Aorta (tissue), 5 donors: Measurements from ENCODE around the gene RABGAP1L. TPM values are rescaled to one million over a fixed set of nuclear protein-coding genes. Genes with fewer than 3 reads are reported as not detected.
"Not testable (repeated sequence)": the region's sequence is repeated elsewhere in the genome, so short reads cannot be mapped to it uniquely, and the experiment has no call there.

Experiments used
- ATAC-seq: fragments of 200-7000 bp; cut with Tn5 transposase; one replicate; pipeline ENCODE4 v1.9.1; 2022; ENCODE audit warnings: moderate library complexity; ENCODE audit not compliant: low FRiP score
- DNase-seq, 2 donors: peaks; one replicate each; pipeline ENCODE4 v3.0.0-alpha.2; 2020
- H3K27ac ChIP-seq, 2 donors: one replicate each; pipeline ENCODE4 v1.5.1; 2013; ENCODE audit warnings: low read length in 2 of 2, mild to moderate bottlenecking in 2 of 2, moderate library complexity in 2 of 2, control low read depth in 1 of 2, inconsistent platforms in 1 of 2, low read depth in 1 of 2
- H3K27me3 ChIP-seq, 2 donors: one replicate each; pipeline ENCODE4 v1.6.1; 2013; ENCODE audit warnings: control low read depth in 1 of 2, low read length in 1 of 2, mild to moderate bottlenecking in 1 of 2, moderate library complexity in 1 of 2; ENCODE audit not compliant: insufficient read depth in 2 of 2, control insufficient read depth in 1 of 2
- H3K36me3 ChIP-seq, 2 donors: one replicate each; pipeline ENCODE4 v1.6.1; 2013; ENCODE audit warnings: control low read depth in 1 of 2, low read length in 1 of 2, mild to moderate bottlenecking in 1 of 2; ENCODE audit not compliant: insufficient read depth in 2 of 2, control insufficient read depth in 1 of 2
- H3K4me1 ChIP-seq, 2 donors: one replicate each; pipeline ENCODE4 v1.6.1; 2013; ENCODE audit warnings: low read length in 2 of 2, control low read depth in 1 of 2, mild to moderate bottlenecking in 1 of 2, moderate library complexity in 1 of 2; ENCODE audit not compliant: insufficient read depth in 2 of 2, control insufficient read depth in 1 of 2
- H3K4me3 ChIP-seq, 2 donors: one replicate each; pipeline ENCODE4 v1.5.1; 2013; ENCODE audit warnings: low read length in 2 of 2, control low read depth in 1 of 2, mild to moderate bottlenecking in 1 of 2
- H3K9me3 ChIP-seq: one replicate; pipeline ENCODE4 v1.6.1; 2013; ENCODE audit warnings: mild to moderate bottlenecking, low read length; ENCODE audit not compliant: control insufficient read depth
- WGBS, 2 donors: extraction: QIAGEN DNeasy Blood & Tissue Kit; methylation state at CpG; one replicate each; pipeline ENCODE4 v1.1.7; 2013; 5-methylcytosine and 5-hydroxymethylcytosine counted together
- intact Hi-C, 2 donors: fragments of 100-400 bp; cut with DNase I; formaldehyde crosslinking; loops; one replicate each; pipeline versions ENCODE4 v1.14.2 to v1.15.0; 2022
- polyA plus RNA-seq, 2 donors: library from polyadenylated mRNA; stranded (reverse); fragments of 200-250 nt; gene quantifications; one replicate each; pipeline ENCODE4 v1.2.3, GENCODE V29; 2013
- total RNA-seq, 2 donors: library from RNA; stranded (reverse); fragmentation: NEBNext Ultra II Directional; extraction: Animal tissue kit (Norgen Biotek cat#: 25700); gene quantifications; one replicate each; pipeline ENCODE4 v1.2.1, GENCODE V29; 2021
- donor health status: healthy with polysubstance abuse.
- donor health status: Bipolar disorder and iron deficiency.
- donor health status: DM: no; HTN: no; CAD: no.
- donor health status: DM: no; HTN: no; CAD: no.
- donor health status: DM: yes; HTN: yes; CAD: no.

The RABGAP1L gene
- total and polyA plus RNA-seq, 4 donors, result 14.8 to 56.4 (median 38.4) TPM

DNA sequence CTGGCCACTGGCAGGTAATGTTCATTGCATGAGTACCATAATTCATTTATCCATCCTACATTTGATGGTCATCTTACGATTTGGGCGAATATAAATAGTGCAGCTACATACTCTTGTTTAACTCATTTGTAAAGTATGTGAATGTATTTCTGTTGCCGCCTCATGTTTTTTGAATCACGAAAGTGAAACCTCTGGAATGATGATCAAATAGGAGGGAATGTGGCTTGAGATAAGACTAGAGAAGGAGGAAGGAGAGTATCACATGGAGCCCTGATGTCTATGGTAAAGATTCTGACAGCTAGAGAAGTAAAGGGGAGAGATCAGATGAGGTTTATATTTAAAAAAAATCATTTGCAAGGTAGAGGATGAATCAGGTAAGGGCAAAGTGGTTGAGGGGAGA, 855.9 kb downstream of the RABGAP1L start:
- H3K9me3 ChIP-seq, result no peaks in the 10 kb centered on the region
- peaks cover 3 to 11% of the 10 kb centered on the region in 2 donors for H3K36me3 ChIP-seq
- no peaks in the 10 kb centered on the region for H3K27me3 ChIP-seq
- DNase-seq (no peak), ATAC-seq (no peak)
- no peaks in the 10 kb centered on the region for H3K4me1 ChIP-seq
- H3K27ac ChIP-seq, result no peak overlapping the region
- WGBS, 2 donors, result 54 to 55% methylated on average over 4 of the region's 4 CpGs
- H3K4me3 ChIP-seq, result no peak overlapping the region
- intact Hi-C loops, result no loop called here

DNA sequence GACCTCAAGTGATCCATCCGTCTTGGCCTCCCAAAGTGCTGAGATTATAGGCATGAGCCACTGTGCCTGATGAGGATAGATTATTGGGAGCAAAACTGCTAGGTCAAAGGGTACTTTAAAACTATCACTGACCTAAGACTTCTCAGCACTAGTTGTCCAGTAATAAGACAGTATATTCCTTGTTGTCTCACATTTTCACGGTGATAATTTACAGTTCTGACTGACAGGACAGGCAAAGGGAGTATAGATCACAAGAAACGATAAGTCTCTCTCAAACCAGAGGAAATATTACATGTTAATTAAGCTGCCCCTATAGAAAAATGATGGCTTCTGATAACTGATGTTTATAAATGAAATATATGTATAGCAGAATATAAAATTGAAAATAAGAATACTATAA, 860.2 kb downstream of the RABGAP1L start:
- Histone ChIP-seq H3K27ac (no peak overlapping the region), H3K9me3 (no peaks in the 10 kb centered on the region), H3K36me3 (peaks cover 3 to 4% of the 10 kb centered on the region in 2 donors), H3K4me1 (no peaks in the 10 kb centered on the region), H3K27me3 (no peaks in the 10 kb centered on the region), H3K4me3 (no peak overlapping the region)
- 85 to 92% methylated on average over 3 of the region's 3 CpGs for WGBS, 2 donors
- ATAC-seq (no peak), DNase-seq (no peak)
- intact Hi-C loops, result no loop called here

DNA sequence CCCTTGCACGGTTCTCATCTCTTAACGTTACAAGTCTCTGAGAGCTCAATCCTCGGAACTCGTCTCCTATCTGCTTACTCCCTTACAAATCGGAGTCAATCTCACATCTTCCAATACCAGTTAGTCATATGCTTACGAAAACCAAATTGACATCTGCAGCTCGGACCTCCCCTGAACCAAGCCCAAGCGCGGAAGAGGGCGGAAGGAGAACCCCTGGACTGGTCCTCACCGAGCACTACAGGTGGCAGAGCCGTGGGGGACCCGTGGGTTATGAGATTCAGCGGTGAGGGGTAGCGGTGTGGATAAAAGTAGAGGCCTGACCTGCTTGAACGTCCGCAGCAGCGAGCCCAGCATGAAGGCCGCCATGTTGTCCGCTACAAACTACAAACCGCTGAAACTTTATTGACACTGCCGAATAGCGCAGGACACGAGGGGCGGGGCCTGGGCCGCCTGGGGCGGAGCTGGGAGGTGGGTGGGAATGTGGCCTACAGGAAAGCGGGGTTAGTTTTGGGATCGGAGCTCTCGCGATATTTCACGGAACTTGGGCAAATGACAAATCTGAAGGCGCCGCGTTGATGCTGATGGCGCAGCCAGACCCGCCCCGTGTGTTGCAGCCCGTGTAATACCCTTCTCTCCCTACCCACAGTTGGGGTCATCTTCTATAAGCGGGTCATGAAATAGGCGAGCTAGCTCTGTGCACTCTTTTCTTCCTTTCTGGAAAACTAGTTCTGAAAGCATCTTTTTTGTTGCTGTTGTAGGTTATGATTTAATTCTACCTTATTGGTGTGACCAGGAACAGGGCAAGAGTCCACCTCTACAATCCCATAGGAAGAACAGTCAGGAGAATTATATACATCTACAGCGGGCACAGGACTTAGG, 864.0 kb downstream of the RABGAP1L start, which contains the start of gene MRPS14:
MRPS14 (minus strand) TSS at position 383 of the 879 bp plus-strand sequence; CDS start at position 366, 17 bp downstream.
- no peaks in the 10 kb centered on the region for H3K27me3 ChIP-seq
- no peaks in the 10 kb centered on the region for H3K36me3 ChIP-seq
- peak within 1 kb of the TSS; percentile 76 to 80 for H3K27ac ChIP-seq
- peak; percentile 100 for ATAC-seq
- peak; percentile 98 to 99 for DNase-seq
- no peaks in the 10 kb centered on the region for H3K4me1 ChIP-seq
- WGBS, 2 donors, result 3% methylated on average over 42 of the region's 42 CpGs
- H3K4me3 ChIP-seq, result peak within 1 kb of the TSS; percentile 84 to 90
- intact Hi-C loops, result loop anchor here (1.0 to 5.0 kb wide), 2 partner anchors 24 to 1184 kb away; partner anchors contain the start of genes CACYBP (in 1 of the 2) and COP1 (in 1 of the 2)
- H3K9me3 ChIP-seq, result no peaks in the 10 kb centered on the region

DNA sequence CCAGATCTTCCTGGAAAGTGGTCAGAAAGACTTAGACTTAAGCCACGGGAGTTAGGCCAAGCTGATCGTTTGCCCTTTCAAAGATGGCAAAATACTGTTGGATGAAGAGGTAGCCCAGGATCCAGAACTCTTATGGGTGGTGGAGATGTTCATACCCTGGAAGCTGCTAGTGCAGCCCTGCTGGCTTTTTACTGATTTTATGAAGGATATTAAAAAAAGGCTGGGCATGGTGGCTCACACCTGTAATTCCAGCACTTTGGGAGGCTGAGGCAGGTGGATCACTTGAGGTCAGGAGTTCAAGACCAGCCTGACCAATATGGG, 864.6 kb downstream of the RABGAP1L start:
- ATAC-seq, H3K9me3 ChIP-seq, H3K4me1 ChIP-seq, DNase-seq, H3K27me3 ChIP-seq, H3K36me3 ChIP-seq: not testable (repeated sequence)
- H3K4me3 ChIP-seq, result peak overlapping the region; percentile 21 to 73
- peak overlapping the region; percentile 76 to 80 for H3K27ac ChIP-seq
- WGBS, 2 donors, result 92 to 93% methylated on average over 2 of the region's 2 CpGs
- intact Hi-C loops, result loop anchor here (1.0 to 5.0 kb wide), 2 partner anchors 25 to 1183 kb away; partner anchors contain the start of genes CACYBP (in 1 of the 2) and COP1 (in 1 of the 2)

DNA sequence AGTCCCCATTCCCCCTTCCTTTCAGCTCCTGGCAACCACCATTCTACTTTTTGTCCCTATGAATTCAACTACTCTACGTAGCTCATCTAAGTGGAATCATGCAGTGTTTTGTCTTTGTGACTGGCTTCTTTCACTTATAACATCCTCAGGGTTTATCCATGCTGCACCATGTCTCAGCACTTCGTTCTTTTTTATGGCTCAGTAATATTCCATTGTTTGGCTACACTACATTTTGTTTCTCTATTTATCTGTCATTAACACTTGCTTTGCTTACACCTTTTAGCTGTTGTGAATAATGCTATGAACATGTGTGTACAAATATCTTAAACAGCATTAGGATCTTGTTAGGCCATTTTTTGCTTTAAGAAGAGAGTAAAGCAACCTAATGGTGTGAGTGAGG, 865.5 kb downstream of the RABGAP1L start:
- intact Hi-C loops, result loop anchor here in 1 of 2 donors (5.0 kb wide), 1 partner anchor 1183 kb away; the partner anchor contains the start of gene COP1
- no peaks in the 10 kb centered on the region for H3K36me3 ChIP-seq
- DNase-seq (no peak), ATAC-seq (no peak)
- H3K27ac ChIP-seq, result no peak overlapping the region
- no peak overlapping the region for H3K4me3 ChIP-seq
- WGBS, 2 donors, result 93 to 96% methylated on average over 2 of the region's 2 CpGs
- H3K4me1 ChIP-seq, result no peaks in the 10 kb centered on the region
- no peaks in the 10 kb centered on the region for H3K27me3 ChIP-seq
- H3K9me3 ChIP-seq, result no peaks in the 10 kb centered on the region

DNA sequence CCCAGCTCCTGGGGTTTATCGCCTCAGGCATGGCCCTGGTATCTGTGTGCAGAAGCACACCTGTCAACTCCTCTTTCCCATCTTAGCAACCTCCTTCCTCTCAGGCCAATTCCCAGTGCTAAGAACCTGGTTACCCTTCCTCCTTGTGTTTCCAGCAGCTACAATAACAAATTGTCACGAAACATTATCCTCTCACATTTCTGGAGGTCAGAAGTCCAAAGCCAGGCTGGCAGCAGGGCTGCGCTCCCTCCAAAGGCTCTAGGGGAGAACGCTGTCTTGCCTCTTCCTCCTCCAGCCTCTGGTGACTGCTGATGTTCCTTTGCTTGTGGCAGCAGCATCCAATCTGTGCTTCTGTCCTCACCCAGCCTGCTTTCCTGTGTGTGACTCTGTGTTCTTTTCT, 874.6 kb downstream of the RABGAP1L start:
- intact Hi-C loops, result loop anchor here (5.0 to 10.0 kb wide), 3 partner anchors 113 to 283 kb away; no protein-coding TSS in a partner anchor
- Histone ChIP-seq H3K36me3 (no peaks in the 10 kb centered on the region), H3K4me1 (no peaks in the 10 kb centered on the region), H3K9me3 (no peaks in the 10 kb centered on the region), H3K27me3 (no peaks in the 10 kb centered on the region), H3K4me3 (no peak overlapping the region), H3K27ac (no peak overlapping the region)
- ATAC-seq, result no peak
- DNase-seq, result no peak
- WGBS, 2 donors, result 75 to 77% methylated on average over 4 of the region's 4 CpGs

DNA sequence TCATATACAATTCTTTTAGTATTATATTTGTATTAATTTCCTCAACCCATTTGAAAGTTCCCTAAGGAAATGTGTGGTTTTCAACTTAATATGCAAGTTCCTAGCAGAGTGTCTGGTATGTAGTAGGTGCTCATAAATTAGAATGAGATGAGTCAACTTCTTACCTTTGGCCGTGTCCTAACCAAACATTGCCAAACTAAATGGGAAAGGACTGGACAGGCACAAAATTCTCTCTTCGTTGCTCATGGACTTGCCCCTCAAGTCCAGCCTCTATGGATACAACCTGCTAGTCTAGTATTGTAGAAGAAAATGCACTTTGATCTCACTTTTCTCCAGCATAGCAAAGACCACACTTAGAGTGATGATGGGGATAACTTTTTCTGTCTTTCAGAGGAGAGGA, 875.5 kb downstream of the RABGAP1L start:
- Histone ChIP-seq H3K9me3 (no peaks in the 10 kb centered on the region), H3K27me3 (no peaks in the 10 kb centered on the region), H3K4me1 (no peaks in the 10 kb centered on the region), H3K27ac (no peak overlapping the region), H3K4me3 (no peak overlapping the region), H3K36me3 (no peaks in the 10 kb centered on the region)
- DNase-seq (no peak), ATAC-seq (no peak)
- WGBS, 2 donors, result 70 to 76% methylated on average over 2 of the region's 2 CpGs
- intact Hi-C loops, result loop anchor here (5.0 to 10.0 kb wide), 3 partner anchors 113 to 283 kb away; no protein-coding TSS in a partner anchor

DNA sequence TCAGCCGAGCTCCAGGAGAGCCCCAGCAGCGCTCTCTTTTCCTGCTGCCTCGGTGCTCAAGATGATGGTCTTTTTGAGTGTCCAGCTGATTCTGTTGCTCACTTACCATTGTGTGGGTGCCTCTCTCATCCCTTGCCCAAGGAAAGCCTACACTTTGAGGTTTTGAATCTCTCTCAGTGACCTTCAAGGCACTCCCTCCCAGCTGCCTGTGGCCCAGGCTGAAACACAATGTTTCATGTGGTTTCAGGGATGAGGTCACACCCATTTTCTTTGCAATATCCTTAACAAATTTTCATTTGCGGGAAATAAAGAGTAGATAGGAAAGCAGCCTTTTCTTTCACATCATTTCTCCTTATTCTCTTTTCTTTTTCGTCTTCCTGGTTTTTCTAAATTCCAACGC, 876.5 kb downstream of the RABGAP1L start:
- ATAC-seq, result no peak
- Histone ChIP-seq H3K27me3 (no peaks in the 10 kb centered on the region), H3K9me3 (no peaks in the 10 kb centered on the region), H3K36me3 (no peaks in the 10 kb centered on the region), H3K4me3 (no peak overlapping the region), H3K4me1 (no peaks in the 10 kb centered on the region), H3K27ac (no peak overlapping the region)
- no peak for DNase-seq
- intact Hi-C loops, result loop anchor here in 1 of 2 donors (10.0 kb wide), 1 partner anchor 279 kb away; no protein-coding TSS in a partner anchor
- 87 to 88% methylated on average over 6 of the region's 6 CpGs for WGBS, 2 donors
